Muscle layer of duodenum (tissue), 2 donors: Measurements from ENCODE around the gene HTR3B.
"Not testable (repeated sequence)": the region's sequence is repeated elsewhere in the genome, so short reads cannot be mapped to it uniquely, and the experiment has no call there.

ENCODE experiments used
- H3K27ac ChIP-seq: one replicate; pipeline ENCODE4 v1.7.0; 2013; ENCODE audit warnings: mild to moderate bottlenecking, low read length
- H3K27me3 ChIP-seq: one replicate; pipeline ENCODE4 v1.7.0; 2013; ENCODE audit warnings: low read depth, mild to moderate bottlenecking, control low read depth, low read length
- H3K36me3 ChIP-seq, 2 donors: one replicate each; pipeline ENCODE4 v1.7.0; 2013; ENCODE audit warnings: low read length in 2 of 2, control low read depth in 1 of 2, mild to moderate bottlenecking in 1 of 2; ENCODE audit not compliant: insufficient read depth in 2 of 2, control insufficient read depth in 1 of 2
- H3K4me1 ChIP-seq, 2 donors: one replicate each; pipeline ENCODE4 v1.7.0; 2013; ENCODE audit warnings: low read length in 2 of 2, mild to moderate bottlenecking in 2 of 2, control low read depth in 1 of 2, moderate library complexity in 1 of 2; ENCODE audit not compliant: insufficient read depth in 2 of 2, control insufficient read depth in 1 of 2
- H3K4me3 ChIP-seq, 2 donors: one replicate each; pipeline ENCODE4 v1.7.0; 2013; ENCODE audit warnings: low read length in 2 of 2, low read depth in 1 of 2, mild to moderate bottlenecking in 1 of 2
- H3K9me3 ChIP-seq, 2 donors: one replicate each; pipeline ENCODE4 v1.7.0; 2013; ENCODE audit warnings: low read length in 2 of 2, control low read depth in 1 of 2, mild to moderate bottlenecking in 1 of 2; ENCODE audit not compliant: control insufficient read depth in 1 of 2
- donor health status: healthy.

Gene HTR3B

GRCh38 chr11:113923572-113923971 is 19.0 kb downstream of the HTR3B start:
- no peaks in the 10 kb centered on the region for H3K27me3 ChIP-seq
- H3K4me3 ChIP-seq, result no peak overlapping the region
- H3K4me1 ChIP-seq, result no peaks in the 10 kb centered on the region
- no peak overlapping the region for H3K27ac ChIP-seq
- no peaks in the 10 kb centered on the region for H3K36me3 ChIP-seq
- H3K9me3 ChIP-seq, result peaks cover 0 to 2% of the 10 kb centered on the region in 2 donors

GRCh38 chr11:113926273-113927197 is 21.9 kb downstream of the HTR3B start:
- no peaks in the 10 kb centered on the region for H3K36me3 ChIP-seq
- no peak overlapping the region for H3K27ac ChIP-seq
- no peaks in the 10 kb centered on the region for H3K27me3 ChIP-seq
- no peaks in the 10 kb centered on the region for H3K4me1 ChIP-seq
- no peak overlapping the region for H3K4me3 ChIP-seq
- H3K9me3 ChIP-seq, result peaks cover 0 to 2% of the 10 kb centered on the region in 2 donors

- no peak overlapping the region for H3K27ac ChIP-seq
- no peaks in the 10 kb centered on the region for H3K4me1 ChIP-seq
Observed at GRCh38 chr11:113928311-113928710, 23.7 kb downstream of the HTR3B start.

GRCh38 chr11:113932788-113933187 is 28.2 kb downstream of the HTR3B start:
- no peaks in the 10 kb centered on the region for H3K36me3 ChIP-seq

More at GRCh38 chr11:113928311-113928710, 23.7 kb downstream of the HTR3B start:
- Histone ChIP-seq H3K9me3 (peaks cover 0 to 2% of the 10 kb centered on the region in 2 donors), H3K36me3 (no peaks in the 10 kb centered on the region), H3K4me3 (no peak overlapping the region), H3K27me3 (no peaks in the 10 kb centered on the region)

GRCh38 chr11:113934193-113934592 is 29.6 kb downstream of the HTR3B start:
- H3K27ac ChIP-seq, H3K27me3 ChIP-seq, H3K36me3 ChIP-seq, H3K4me1 ChIP-seq, H3K9me3 ChIP-seq, H3K4me3 ChIP-seq: not testable (repeated sequence)

More at GRCh38 chr11:113932788-113933187, 28.2 kb downstream of the HTR3B start:
- no peaks in the 10 kb centered on the region for H3K27me3 ChIP-seq
- H3K27ac ChIP-seq, result no peak overlapping the region
- no peaks in the 10 kb centered on the region for H3K4me1 ChIP-seq
- peaks cover 0 to 2% of the 10 kb centered on the region in 2 donors for H3K9me3 ChIP-seq
- no peak overlapping the region for H3K4me3 ChIP-seq

GRCh38 chr11:113934761-113935160 is 30.2 kb downstream of the HTR3B start:
- no peak overlapping the region for H3K27ac ChIP-seq
- H3K9me3 ChIP-seq, result no peaks in the 10 kb centered on the region
- H3K36me3 ChIP-seq, result no peaks in the 10 kb centered on the region
- H3K4me3 ChIP-seq, result no peak overlapping the region
- H3K4me1 ChIP-seq, result no peaks in the 10 kb centered on the region
- no peaks in the 10 kb centered on the region for H3K27me3 ChIP-seq

GRCh38 chr11:113935858-113936257 is 31.3 kb downstream of the HTR3B start:
- Histone ChIP-seq H3K9me3 (no peaks in the 10 kb centered on the region), H3K4me3 (no peak overlapping the region), H3K4me1 (no peaks in the 10 kb centered on the region), H3K27ac (no peak overlapping the region), H3K27me3 (no peaks in the 10 kb centered on the region), H3K36me3 (no peaks in the 10 kb centered on the region)

GRCh38 chr11:113937918-113938317 is 33.3 kb downstream of the HTR3B start:
- H3K9me3 ChIP-seq, result no peaks in the 10 kb centered on the region
- H3K4me1 ChIP-seq, result no peaks in the 10 kb centered on the region
- no peaks in the 10 kb centered on the region for H3K27me3 ChIP-seq
- no peak overlapping the region for H3K27ac ChIP-seq
- no peaks in the 10 kb centered on the region for H3K36me3 ChIP-seq
- no peak overlapping the region for H3K4me3 ChIP-seq

- Histone ChIP-seq H3K27ac (no peak overlapping the region), H3K4me3 (no peak overlapping the region), H3K9me3 (no peaks in the 10 kb centered on the region), H3K36me3 (no peaks in the 10 kb centered on the region), H3K27me3 (no peaks in the 10 kb centered on the region), H3K4me1 (no peaks in the 10 kb centered on the region)
Observed at GRCh38 chr11:113942256-113942655, 37.7 kb downstream of the HTR3B start.

- H3K4me1 ChIP-seq, H3K4me3 ChIP-seq, H3K27me3 ChIP-seq, H3K9me3 ChIP-seq, H3K36me3 ChIP-seq, H3K27ac ChIP-seq: not testable (repeated sequence)
Observed at GRCh38 chr11:113946162-113946561, 41.6 kb downstream of the HTR3B start.

GRCh38 chr11:113947994-113948393 is 43.4 kb downstream of the HTR3B start:
- Histone ChIP-seq H3K27me3 (no peaks in the 10 kb centered on the region), H3K27ac (no peak overlapping the region), H3K4me3 (no peak overlapping the region), H3K36me3 (no peaks in the 10 kb centered on the region), H3K4me1 (no peaks in the 10 kb centered on the region), H3K9me3 (no peaks in the 10 kb centered on the region)

- H3K9me3 ChIP-seq, result no peaks in the 10 kb centered on the region
- no peak overlapping the region for H3K4me3 ChIP-seq
- H3K4me1 ChIP-seq, result no peaks in the 10 kb centered on the region
- no peak overlapping the region for H3K27ac ChIP-seq
- H3K27me3 ChIP-seq, result no peaks in the 10 kb centered on the region
- no peaks in the 10 kb centered on the region for H3K36me3 ChIP-seq
Observed at GRCh38 chr11:113949891-113950290, 45.3 kb downstream of the HTR3B start.
